NB4 (cell line): ENCODE data around the gene NPHS2.

Source experiments
- POLR2A ChIP-seq: IDR thresholded peaks from 2 replicates; pipeline ENCODE4 v1.6.1; 2011; ENCODE audit warnings: mild to moderate bottlenecking; ENCODE audit not compliant: insufficient read length; ENCODE audit errors: extremely low read depth
- TF ChIP-seq, protein P1 (sequence below): IDR thresholded peaks from one replicate; pipeline ENCODE4 v1.5.1; 2012; ENCODE audit warnings: low read depth, low read length

GRCh38 chr1:179599623-179600249 is 24.0 kb upstream of the NPHS2 start:
- no peak for TF ChIP-seq POLR2A
- TF ChIP-seq, protein P1, sequence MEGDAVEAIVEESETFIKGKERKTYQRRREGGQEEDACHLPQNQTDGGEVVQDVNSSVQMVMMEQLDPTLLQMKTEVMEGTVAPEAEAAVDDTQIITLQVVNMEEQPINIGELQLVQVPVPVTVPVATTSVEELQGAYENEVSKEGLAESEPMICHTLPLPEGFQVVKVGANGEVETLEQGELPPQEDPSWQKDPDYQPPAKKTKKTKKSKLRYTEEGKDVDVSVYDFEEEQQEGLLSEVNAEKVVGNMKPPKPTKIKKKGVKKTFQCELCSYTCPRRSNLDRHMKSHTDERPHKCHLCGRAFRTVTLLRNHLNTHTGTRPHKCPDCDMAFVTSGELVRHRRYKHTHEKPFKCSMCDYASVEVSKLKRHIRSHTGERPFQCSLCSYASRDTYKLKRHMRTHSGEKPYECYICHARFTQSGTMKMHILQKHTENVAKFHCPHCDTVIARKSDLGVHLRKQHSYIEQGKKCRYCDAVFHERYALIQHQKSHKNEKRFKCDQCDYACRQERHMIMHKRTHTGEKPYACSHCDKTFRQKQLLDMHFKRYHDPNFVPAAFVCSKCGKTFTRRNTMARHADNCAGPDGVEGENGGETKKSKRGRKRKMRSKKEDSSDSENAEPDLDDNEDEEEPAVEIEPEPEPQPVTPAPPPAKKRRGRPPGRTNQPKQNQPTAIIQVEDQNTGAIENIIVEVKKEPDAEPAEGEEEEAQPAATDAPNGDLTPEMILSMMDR = peak; percentile 41
